ENCODE data around the gene LPAR6.

LPAR6 gene

DNA sequence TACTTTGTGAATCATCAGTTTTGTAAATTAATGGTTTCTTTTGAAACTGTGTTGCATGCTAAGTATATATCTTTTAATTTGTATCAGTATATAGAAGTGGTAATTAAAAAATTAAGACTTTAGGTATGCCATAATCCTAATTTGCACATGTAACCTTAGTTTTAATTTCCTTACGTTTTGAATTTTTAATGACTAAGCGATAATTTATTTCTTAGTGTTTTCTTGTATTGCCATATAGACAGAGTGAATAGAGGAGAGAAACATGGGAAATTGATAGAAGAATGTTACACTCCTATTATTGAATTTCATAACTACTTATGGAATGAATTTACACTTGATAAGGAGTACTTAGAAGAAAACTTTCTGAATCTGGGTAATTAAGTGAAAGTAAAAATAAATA is 29.5 kb downstream of the LPAR6 start:
- Histone ChIP-seq H3K4me3 (ENCODE audit: low read length) (no peak overlapping the region), H3K79me2 (ENCODE audit: low read length) (no peaks in the 10 kb centered on the region), H3K9ac (ENCODE audit: low read length) (no peak overlapping the region), H3K9me3 (ENCODE audit: insufficient read depth, low read length) (no peaks in the 10 kb centered on the region), H2AFZ (ENCODE audit: low read depth, low read length) (no peak overlapping the region), H4K20me1 (ENCODE audit: insufficient read depth, low read length) (no peaks in the 10 kb centered on the region), H3K27ac (ENCODE audit: low read length) (no peak overlapping the region), H3K4me2 (ENCODE audit: low read length) (no peak overlapping the region), H3K36me3 (replicated peaks; ENCODE audit: low read depth, low read length) (peaks cover 45% of the 10 kb centered on the region), H3K4me1 (ENCODE audit: low read length) (peaks cover 8% of the 10 kb centered on the region), H3K27me3 (ENCODE audit: low read depth, low read length) (no peaks in the 10 kb centered on the region)
- TF ChIP-seq, protein P1, sequence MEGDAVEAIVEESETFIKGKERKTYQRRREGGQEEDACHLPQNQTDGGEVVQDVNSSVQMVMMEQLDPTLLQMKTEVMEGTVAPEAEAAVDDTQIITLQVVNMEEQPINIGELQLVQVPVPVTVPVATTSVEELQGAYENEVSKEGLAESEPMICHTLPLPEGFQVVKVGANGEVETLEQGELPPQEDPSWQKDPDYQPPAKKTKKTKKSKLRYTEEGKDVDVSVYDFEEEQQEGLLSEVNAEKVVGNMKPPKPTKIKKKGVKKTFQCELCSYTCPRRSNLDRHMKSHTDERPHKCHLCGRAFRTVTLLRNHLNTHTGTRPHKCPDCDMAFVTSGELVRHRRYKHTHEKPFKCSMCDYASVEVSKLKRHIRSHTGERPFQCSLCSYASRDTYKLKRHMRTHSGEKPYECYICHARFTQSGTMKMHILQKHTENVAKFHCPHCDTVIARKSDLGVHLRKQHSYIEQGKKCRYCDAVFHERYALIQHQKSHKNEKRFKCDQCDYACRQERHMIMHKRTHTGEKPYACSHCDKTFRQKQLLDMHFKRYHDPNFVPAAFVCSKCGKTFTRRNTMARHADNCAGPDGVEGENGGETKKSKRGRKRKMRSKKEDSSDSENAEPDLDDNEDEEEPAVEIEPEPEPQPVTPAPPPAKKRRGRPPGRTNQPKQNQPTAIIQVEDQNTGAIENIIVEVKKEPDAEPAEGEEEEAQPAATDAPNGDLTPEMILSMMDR (IDR thresholded peaks at IDR 0.05; ENCODE audit: low read depth, low read length): no peak
- TF ChIP-seq EZH2phosphoT487 (IDR thresholded peaks at IDR 0.05; ENCODE audit: low read depth): no peak

GRCh38 chr13:48380581-48380980 is 32.3 kb downstream of the LPAR6 start:
- H3K9ac ChIP-seq (ENCODE audit: low read length): no peak overlapping the region
- H3K4me1 ChIP-seq (ENCODE audit: low read length): peaks cover 8% of the 10 kb centered on the region
- H3K36me3 ChIP-seq (replicated peaks; ENCODE audit: low read depth, low read length): peaks cover 55% of the 10 kb centered on the region
- H3K79me2 ChIP-seq (ENCODE audit: low read length): no peaks in the 10 kb centered on the region
- no peaks in the 10 kb centered on the region for H3K27me3 ChIP-seq (ENCODE audit: low read depth, low read length)
- H4K20me1 ChIP-seq (ENCODE audit: insufficient read depth, low read length): no peaks in the 10 kb centered on the region
- no peak overlapping the region for H3K4me2 ChIP-seq (ENCODE audit: low read length)
- H3K4me3 ChIP-seq (ENCODE audit: low read length): no peak overlapping the region
- no peaks in the 10 kb centered on the region for H3K9me3 ChIP-seq (ENCODE audit: insufficient read depth, low read length)
- H2AFZ ChIP-seq (ENCODE audit: low read depth, low read length): no peak overlapping the region
- H3K27ac ChIP-seq (ENCODE audit: low read length): no peak overlapping the region
- TF ChIP-seq, protein P1 (IDR thresholded peaks at IDR 0.05; ENCODE audit: low read depth, low read length): no peak
- no peak for TF ChIP-seq EZH2phosphoT487 (IDR thresholded peaks at IDR 0.05; ENCODE audit: low read depth)

- Histone ChIP-seq H3K9ac (ENCODE audit: low read length) (no peak overlapping the region), H4K20me1 (ENCODE audit: insufficient read depth, low read length) (no peaks in the 10 kb centered on the region), H3K36me3 (replicated peaks; ENCODE audit: low read depth, low read length) (peaks cover 55% of the 10 kb centered on the region), H3K4me3 (ENCODE audit: low read length) (no peak overlapping the region), H3K79me2 (ENCODE audit: low read length) (no peaks in the 10 kb centered on the region), H3K9me3 (ENCODE audit: insufficient read depth, low read length) (no peaks in the 10 kb centered on the region), H3K27me3 (ENCODE audit: low read depth, low read length) (no peaks in the 10 kb centered on the region), H3K27ac (ENCODE audit: low read length) (no peak overlapping the region), H3K4me1 (ENCODE audit: low read length) (peaks cover 8% of the 10 kb centered on the region), H2AFZ (ENCODE audit: low read depth, low read length) (no peak overlapping the region), H3K4me2 (ENCODE audit: low read length) (no peak overlapping the region)
- no peak for TF ChIP-seq EZH2phosphoT487 (IDR thresholded peaks at IDR 0.05; ENCODE audit: low read depth)
- TF ChIP-seq, protein P1 (IDR thresholded peaks at IDR 0.05; ENCODE audit: low read depth, low read length): no peak
These were observed 35.1 kb downstream of the LPAR6 start for GRCh38 chr13:48377857-48378256.

DNA sequence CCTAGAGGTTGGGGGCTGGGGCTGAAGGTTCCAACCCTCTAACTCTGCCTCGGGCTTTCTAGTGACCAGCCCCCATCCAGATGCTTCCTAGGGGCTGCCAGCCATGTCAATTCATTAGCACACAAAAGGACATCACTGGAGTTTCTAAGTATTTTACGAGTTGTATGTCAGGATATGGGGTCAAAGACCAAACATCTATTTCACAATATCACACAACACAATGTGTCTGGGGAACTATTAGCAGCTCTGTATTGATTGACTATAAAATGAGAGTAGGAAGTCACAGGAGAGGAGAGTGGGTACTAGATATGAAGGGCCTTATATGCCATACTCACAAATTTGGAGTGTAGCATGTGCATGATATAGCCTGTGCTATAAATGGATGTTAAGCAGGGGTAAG is 42.1 kb downstream of the LPAR6 start:
- H3K4me1 ChIP-seq (ENCODE audit: low read length): no peaks in the 10 kb centered on the region

More for the DNA sequence above, 42.1 kb downstream of the LPAR6 start:
- peaks cover 41% of the 10 kb centered on the region for H3K36me3 ChIP-seq (replicated peaks; ENCODE audit: low read depth, low read length)
- no peaks in the 10 kb centered on the region for H3K79me2 ChIP-seq (ENCODE audit: low read length)
- no peak overlapping the region for H3K4me3 ChIP-seq (ENCODE audit: low read length)
- no peaks in the 10 kb centered on the region for H3K27me3 ChIP-seq (ENCODE audit: low read depth, low read length)
- H3K9ac ChIP-seq (ENCODE audit: low read length): no peak overlapping the region
- H3K27ac ChIP-seq (ENCODE audit: low read length): no peak overlapping the region
- no peak overlapping the region for H3K4me2 ChIP-seq (ENCODE audit: low read length)
- H3K9me3 ChIP-seq (ENCODE audit: insufficient read depth, low read length): no peaks in the 10 kb centered on the region
- H2AFZ ChIP-seq (ENCODE audit: low read depth, low read length): no peak overlapping the region
- no peaks in the 10 kb centered on the region for H4K20me1 ChIP-seq (ENCODE audit: insufficient read depth, low read length)
- no peak for TF ChIP-seq EZH2phosphoT487 (IDR thresholded peaks at IDR 0.05; ENCODE audit: low read depth)
- TF ChIP-seq, protein P1 (IDR thresholded peaks at IDR 0.05; ENCODE audit: low read depth, low read length): no peak

All from OCI-LY3 (cell line).